Stimulated activated CD8-positive, alpha-beta memory T cell treated with anti-CD3 and anti-CD28 coated beads, Interleukin-15, amount 100 ng/mL, for 24 hours (primary cell): ENCODE results near the gene SYNJ2BP.
"Not testable (repeated sequence)": the region's sequence is repeated elsewhere in the genome, so short reads cannot be mapped to it uniquely, and the experiment has no call there.

Experiments used
- DNase-seq: peaks from one replicate; pipeline ENCODE4 v3.0.0-alpha.2; 2020; ENCODE audit warnings: low read depth

SYNJ2BP gene, protein sequence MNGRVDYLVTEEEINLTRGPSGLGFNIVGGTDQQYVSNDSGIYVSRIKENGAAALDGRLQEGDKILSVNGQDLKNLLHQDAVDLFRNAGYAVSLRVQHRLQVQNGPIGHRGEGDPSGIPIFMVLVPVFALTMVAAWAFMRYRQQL

DNA sequence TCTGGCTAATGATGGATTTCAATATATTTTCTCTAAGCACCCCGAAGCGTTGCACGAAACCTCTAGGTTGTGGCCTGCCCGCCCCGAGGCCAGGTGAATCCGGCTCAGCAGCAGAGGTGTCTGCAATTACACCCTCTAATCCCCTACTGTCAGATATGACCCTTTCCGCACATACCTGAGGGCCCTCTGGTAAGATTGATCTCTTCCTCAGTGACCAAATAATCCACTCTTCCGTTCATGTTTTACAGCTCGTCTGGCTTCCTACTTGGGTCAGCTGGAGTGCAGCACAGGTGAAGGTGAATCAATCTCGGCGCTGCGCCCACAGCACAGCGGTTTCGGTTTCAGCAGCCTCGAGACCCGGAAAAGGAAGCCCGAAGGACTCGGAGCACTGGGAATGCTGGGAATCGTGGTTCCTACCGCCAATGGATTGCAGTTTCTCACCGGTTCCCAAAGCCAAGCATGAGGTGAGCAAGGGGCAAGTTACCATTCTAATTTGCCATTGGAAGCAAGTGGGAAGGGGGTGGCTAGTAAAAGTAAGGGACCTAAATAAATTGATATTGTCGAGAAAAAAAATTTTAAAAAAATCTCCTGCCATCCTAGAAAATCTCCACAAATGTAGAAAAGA, at the start of gene SYNJ2BP:
Gene SYNJ2BP, minus strand, starts transcription at position 366 of the 625 bp plus-strand sequence. Its CDS starts 127 bp downstream, at position 239.
- peak; percentile 7 for DNase-seq

- no peak for DNase-seq
Observed at GRCh38 chr14:70454731-70455130, 37.8 kb upstream of the SYNJ2BP start.

DNA sequence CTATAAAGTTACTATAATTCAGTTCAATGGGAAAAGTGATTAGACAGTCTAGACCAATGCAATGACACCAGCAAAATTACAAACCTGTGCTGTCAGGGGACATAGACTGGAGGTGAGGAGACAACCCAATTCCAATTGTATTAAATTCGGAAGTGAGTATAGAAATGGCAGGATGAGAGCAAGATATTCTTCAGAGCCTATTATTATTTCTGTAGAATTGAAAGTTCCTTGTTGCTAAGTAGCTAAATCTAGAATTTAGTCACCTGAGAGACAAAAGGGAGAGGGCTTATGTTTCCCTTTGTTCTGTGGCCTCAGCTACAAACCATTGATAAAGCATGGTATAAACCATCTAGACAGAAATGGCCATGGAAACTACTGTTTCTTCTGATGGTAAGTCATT, 35.0 kb upstream of the SYNJ2BP start, which contains the start of gene ADAM21:
Gene ADAM21, plus strand, starts transcription at position 301 of the 400 bp plus-strand sequence. CDS start 5,326 bp downstream, outside the sequence.
- no peak for DNase-seq

DNA sequence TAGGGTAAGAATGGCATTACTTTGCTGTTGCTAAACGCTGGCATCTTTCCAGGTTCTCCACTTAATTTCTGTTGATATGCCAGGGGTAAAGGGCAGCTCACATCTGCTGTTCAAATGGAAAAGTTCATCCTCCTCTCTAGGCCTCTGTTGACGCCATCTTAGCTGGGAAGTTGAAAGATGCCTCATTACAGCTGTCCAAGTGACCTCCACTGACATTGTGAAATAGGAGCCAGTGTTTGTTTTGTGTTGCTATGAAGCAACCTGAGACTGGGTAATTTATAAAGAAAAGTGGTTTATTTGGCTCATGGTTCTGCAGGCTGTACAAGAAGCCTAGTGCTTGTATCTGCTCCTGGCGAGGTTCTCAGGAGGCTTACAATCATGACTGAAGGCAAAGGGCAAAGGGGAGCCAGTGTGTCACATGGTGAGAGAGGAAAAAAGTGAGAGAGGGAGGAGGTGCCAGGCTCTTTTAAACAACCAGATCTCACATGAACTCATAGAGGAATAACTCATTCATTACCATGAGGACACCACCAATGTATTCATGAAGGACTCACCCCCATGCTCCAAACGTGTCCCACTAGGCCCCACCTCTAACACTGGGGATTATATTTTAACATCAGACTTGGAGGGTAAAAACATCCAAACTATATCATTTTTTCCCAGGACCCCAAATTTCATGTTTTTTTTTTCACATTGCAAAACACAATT, 31.9 kb upstream of the SYNJ2BP start:
- no peak for DNase-seq

- DNase-seq: no peak
Observed at GRCh38 chr14:70442750-70443149, 25.9 kb upstream of the SYNJ2BP start.

- DNase-seq: no peak
Observed at GRCh38 chr14:70441641-70442040, 24.8 kb upstream of the SYNJ2BP start.

GRCh38 chr14:70436867-70437266, 20.0 kb upstream of the SYNJ2BP start:
- no peak for DNase-seq

DNA sequence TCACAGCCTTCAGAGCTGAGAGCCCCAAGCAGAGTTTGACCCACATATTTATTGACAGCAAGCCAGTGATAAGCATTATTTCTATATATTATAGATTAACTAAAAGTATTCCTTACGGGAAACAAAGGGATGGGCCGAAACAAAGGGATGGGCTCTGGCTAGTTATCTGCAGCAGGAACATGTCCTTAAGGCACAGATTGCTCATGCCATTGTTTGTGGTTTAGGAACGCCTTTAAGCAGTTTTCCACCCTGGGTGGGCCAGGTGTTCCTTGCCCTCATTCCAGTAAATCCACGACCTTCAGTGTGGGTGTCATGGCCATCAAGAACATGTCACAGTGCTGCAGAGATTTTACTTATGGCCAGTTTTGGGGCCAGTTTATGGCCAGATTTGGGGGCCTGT, 9.7 kb upstream of the SYNJ2BP start:
- not testable (repeated sequence) for DNase-seq

GRCh38 chr14:70425354-70425753, 8.5 kb upstream of the SYNJ2BP start:
- no peak for DNase-seq

DNA sequence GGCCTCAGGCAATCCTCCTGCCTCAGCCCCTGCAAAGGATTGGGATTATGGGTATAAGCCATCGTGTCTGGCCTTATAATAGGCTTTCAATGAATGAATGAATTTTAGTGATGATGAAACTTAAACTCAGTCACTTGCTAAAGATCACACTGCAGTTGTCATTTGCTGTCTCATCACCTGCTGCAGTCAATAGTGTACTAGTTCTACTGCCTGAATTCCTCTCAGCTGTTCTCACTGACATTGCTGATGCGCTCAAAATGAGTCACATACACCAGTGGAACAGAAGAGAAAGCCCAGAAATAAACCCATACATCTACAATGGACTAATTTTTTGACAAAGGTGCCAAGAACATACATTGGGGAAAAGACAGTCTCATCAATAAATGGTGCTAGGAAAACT, 5.6 kb upstream of the SYNJ2BP start:
- no peak for DNase-seq

- DNase-seq: not testable (repeated sequence)
Observed at GRCh38 chr14:70419270-70419931, 2.5 kb upstream of the SYNJ2BP start.

DNA sequence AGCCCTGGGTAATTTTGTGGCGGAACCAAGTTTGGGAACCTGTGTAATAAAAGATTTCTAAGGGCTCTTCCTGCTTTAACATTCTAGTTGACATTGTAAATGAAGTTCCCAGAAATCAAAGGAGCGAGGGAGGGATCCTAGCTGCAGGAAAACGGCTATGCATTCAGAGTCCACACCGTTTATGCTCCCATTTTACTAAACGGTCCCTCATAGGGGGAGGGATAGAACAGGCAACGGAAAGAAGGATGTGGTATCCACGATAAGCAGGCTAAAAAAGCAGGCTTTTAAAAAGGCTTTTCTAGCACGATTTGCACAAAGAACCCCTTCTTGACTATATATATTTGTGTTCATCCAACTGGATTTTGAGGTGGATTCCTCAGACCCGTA, 559 bp downstream of the SYNJ2BP start:
- DNase-seq: no peak

DNA sequence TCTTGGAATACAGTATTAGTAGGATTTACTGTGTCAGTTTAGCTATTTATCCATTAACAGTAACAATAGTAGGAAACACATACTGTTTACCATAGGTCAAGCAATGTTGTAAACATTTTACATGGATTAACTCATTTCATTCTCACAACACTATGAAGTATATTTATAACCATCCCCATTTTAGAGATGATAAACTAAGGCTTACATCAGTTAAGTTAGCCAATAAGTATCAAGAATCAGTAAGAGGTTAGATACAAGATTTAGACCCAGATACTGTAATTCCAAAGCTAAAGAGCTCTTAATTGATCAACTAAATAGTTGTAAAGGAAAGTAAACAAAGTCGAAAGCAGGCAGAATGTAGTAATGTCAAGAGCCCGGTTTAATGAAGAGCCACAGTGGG, 1.1 kb downstream of the SYNJ2BP start:
- DNase-seq: no peak

DNA sequence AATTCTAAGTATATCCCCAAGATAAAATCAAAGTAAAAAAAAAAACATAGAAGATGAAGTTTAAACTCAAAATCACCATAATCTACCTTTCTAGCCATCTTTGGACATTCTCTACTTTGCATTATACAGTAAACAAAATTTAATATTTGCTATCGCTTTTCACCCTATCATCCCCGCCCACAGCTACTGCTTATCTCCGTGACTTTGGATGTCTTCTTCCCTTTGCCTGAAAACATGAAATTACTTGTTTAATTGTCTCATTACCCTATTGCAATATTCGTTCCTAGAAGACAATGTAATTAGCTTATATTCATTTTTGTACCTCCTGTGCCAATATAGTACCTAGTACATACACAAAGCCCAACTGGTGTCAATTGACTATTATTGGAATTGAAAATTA, 9.3 kb downstream of the SYNJ2BP start:
- DNase-seq: no peak

DNA sequence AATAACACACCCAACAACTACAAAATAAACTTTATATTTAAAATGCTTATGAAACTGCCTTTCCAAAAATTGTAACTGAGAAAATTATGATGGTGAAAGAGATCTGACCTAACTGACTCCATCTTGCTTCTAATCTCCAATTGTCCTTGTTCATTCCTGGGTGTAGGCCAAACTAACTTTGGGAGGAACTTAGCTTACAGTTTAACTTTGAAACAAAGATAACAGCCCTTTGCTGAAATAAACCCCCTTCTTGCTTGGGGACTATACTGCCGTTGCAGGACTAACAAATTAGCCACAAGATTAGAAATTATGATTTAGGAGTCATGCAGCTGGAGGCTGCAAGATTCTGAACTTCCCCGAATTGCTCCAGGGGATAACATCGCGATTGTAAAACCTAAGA, 10.7 kb downstream of the SYNJ2BP start:
- DNase-seq: not testable (repeated sequence)

DNA sequence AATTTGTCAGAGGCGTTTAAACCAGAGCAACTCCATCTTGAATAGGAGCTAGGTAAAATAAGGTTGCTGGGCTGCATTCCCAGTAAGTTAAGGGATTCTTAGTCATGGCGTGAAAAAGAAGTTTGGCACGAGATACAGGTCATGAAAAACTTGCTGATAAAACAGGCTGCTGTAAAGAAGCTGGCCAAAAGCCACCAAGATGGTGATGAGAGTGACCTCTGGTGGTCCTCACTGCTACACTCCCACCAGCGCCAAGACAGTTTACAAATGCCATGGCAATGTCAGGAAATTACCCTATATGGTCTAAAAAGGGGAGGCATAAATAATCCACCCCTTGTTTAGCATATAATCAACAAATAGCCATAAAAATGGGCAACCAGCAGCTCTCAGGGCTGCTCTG, 13.6 kb downstream of the SYNJ2BP start:
- not testable (repeated sequence) for DNase-seq

GRCh38 chr14:70401643-70402042, 15.2 kb downstream of the SYNJ2BP start:
- DNase-seq: no peak

GRCh38 chr14:70398706-70399431, 18.0 kb downstream of the SYNJ2BP start:
- no peak for DNase-seq

DNA sequence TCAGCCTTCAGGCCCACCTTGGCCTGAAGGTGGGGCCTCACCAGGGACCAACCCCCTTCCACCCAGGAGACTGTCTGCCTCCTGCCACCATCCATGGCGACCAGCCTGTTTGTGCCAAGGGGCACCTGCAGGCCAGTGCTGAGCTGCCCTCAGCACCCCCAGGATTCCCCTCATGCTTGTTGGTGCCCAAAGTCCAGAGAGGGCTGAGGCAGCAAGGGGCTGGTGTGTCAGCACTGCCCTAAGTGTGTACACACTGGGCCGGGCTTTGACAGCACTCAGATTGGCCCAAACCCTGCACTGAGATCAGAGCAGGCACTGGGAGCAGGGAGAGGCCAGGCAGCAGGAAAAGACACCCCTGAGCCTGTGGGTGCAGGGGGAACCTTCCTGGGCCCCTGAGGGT, 18.6 kb downstream of the SYNJ2BP start:
- no peak for DNase-seq

GRCh38 chr14:70397746-70398145, 19.1 kb downstream of the SYNJ2BP start:
- no peak for DNase-seq

DNA sequence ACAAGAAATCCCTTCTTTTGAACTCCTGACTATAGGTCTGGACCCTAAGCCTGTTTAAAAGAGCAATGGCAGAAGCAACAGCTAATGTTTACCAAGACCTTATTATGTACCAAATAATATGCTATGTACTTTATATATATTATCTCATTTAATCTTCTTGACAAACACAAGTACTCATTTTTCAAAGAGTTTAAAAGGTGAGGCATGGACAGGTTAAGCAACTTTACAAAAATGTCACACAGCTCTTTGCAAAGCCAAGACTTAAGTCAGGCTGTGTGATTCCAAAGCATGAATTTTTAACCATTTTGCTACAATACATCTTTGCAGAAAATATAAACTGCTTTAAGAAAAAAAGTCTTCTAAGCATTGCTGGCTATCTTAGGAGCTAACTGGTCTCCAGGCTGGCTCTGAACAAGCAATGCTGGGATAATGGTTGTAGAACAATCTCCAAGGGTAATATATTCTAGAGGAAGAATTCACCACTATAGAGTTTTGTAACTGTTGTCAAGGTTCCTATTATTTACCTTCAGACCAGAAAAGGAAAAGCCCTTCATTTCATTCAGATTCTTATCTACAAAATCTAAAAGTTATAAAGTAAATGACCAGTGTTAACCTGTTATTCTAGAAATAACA, 22.1 kb downstream of the SYNJ2BP start:
- no peak for DNase-seq

DNA sequence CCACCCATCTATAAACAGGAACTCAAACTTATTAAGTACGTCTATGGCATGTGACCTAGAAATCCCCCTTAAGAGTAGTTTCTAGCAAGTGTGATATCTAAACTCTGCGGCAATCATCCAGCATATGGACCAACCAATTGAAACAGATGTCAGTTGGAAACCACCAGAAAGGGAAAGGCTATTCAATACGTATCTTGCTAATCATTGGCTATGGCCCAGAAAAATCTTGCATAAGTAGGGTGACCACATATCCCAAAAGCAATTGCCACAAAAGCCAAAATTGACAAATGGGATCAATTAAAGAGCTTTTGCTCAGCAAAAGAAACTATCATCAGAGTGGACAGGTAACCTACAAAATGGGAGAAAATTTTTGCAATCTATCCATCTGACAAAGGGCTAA, 24.2 kb downstream of the SYNJ2BP start:
- no peak for DNase-seq
